Suppressor macrophage treated with lipopolysaccharide for 4 hours (primary cell): ENCODE data around the gene SNX1.
"Not testable (repeated sequence)": the region's sequence is repeated elsewhere in the genome, so short reads cannot be mapped to it uniquely, and the experiment has no call there.

Experiments used
- DNase-seq: peaks from one replicate; pipeline ENCODE4 v3.0.0-alpha.2; 2020

Gene SNX1

DNA sequence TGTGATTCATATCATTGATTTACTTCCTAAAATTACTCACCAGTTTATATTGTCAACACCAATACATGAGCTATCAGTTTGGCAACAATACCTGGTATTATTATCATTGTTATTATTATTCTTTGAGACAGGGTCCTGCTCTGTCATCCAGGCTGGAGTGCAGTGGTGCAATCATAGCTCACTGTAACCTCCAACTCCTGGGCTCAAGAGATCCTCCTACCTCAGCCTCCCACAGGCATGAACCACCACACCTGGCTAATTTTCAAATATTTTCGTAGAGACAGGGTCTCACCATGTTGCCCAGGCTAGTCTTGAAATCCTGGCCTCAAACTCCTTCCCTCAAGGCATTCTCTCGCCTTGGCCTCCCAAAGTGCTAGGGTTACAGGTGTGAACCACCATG, 22.3 kb upstream of the SNX1 start:
- not testable (repeated sequence) for DNase-seq

DNA sequence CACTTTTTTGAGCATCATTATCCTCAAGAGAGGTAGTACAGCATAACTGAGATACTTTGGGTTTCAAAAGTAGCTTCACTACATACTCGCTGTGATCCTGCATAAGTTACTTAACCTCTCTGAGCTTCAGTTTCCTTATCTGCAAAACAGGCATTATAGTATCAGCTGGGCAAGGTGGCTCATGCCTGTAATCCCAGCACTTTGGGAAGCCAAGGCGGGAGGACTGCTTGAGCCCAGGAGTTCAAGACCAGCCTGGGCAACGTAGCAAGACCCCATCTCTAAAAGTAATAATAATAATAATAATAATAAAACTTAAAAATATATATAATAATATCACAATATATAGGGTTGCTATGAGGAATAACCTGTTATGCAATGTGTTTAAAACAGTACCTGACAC, 13.0 kb upstream of the SNX1 start:
- no peak for DNase-seq

DNA sequence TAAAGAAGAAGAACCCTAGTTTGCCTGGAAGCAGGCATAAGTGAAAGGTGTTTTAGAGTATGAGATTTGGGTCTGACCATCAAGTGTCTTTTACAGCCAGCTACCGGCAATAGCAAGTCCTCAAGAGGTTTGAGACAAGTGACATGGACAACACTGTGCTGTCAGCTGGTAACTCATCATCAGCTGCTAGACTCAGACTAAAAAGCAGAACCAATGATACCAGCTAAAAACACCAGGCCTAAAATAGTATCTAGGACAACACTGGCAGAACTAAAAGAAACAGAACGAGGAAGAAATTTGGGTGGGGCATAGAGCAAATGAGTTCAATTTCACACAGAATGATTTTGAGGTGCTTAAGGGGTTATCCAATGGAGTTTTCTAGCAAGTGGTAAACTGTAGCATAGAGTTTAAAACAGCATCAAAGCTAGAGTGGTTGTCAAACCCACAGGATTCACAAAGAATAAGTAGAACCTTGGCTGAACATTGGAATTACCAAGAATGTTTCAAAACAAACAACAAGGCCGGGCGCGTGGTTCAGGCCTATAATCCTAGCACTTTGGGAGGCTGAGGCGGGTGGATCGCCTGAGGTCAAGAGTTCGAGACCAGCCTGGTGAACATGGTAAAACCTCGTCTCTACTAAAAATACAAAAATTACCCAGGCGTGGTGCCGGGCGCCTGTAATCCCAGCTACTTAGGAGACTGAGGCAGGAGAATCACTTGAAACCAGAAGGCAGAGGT, 6.1 kb upstream of the SNX1 start:
- DNase-seq = peak; percentile 88

DNA sequence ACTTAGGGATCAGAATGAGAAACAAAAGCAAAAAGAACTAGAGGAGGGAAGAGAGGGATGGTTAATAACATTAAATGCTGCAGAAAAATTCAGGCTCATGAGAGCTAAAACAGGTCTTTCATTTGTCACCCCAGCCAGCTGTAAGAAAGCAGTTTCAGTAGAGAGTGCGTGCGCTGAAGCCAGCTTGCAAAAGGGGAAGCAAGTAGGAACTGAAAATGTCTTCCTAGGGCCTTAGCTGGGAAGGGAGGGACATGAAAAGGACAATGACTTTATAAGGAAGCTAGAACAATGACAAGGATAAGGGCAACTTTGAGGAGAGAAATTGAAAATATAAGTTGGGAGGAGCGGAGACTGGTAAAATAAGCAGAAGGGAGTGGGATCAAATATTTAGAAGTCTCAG, 5.3 kb upstream of the SNX1 start:
- DNase-seq = peak; percentile 89

DNA sequence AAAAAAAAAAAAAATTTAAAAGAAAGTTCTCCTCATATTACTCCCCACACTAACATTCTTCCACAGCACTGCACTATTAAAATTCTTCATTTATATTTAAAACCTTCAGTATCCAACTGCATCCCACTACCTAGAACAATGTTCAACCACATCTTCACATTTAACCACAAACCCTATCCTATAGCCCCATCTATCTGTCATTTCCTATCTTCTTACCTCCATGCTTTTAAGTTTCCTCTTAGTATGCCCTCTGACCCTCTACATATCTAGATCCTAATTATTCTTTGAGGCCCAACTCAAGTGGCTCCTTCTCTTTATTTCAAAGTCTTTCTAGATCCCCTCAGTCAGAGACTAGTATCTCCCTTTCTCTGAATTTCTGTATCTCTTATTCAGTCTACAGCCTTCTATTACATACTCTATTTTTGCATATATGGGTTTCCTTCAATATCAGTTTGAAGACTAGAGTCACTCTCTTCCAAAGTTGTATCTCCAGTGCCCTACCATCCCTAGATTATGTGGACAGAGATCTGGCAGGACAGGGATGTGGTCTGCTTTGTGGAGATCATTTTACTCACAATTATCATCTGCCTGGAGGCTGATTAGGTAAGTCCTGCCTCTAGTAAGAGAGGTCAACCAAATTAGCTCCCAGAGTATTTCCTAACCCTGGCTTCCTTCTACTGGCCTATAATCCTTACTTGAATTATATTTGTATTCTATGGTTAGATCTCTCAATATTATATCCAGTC, 3.5 kb upstream of the SNX1 start:
- DNase-seq = no peak

DNA sequence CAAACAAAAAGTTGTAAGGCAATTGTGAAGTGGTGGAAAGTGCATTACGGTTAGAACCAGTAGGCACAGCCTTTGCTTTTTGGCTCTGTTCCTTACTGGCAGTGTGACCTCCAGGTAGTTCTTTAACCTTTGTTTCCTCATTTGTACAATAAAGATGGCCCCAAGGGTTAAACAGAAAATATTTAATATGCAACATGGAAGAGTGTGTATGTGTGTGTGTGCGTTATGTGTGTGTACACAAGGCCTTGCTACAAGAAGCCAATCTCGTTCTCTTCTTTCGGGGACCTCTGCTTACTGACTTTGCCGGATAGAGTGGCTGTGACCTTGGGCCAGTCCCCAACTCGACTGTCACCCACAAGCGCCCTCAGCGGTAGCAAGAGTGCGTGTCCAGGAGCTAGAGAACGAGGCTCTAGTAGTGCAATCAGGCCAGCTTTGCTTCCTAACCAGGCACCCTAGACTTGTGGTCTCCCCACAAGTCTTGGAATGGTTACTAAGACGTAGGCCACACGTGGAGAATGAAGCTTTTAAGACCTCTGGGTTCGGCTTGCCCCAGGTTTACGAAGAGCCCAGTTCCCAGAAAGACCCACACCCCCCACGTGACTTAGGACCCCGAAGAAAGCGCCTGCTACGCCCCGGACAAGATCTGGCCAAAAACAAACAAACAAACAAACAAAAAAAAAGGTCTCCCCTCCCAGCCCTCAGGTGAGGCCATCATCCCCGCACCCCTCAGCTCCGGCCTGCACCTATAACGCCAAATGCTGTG, 2.7 kb upstream of the SNX1 start:
- peak; percentile 52 for DNase-seq

DNA sequence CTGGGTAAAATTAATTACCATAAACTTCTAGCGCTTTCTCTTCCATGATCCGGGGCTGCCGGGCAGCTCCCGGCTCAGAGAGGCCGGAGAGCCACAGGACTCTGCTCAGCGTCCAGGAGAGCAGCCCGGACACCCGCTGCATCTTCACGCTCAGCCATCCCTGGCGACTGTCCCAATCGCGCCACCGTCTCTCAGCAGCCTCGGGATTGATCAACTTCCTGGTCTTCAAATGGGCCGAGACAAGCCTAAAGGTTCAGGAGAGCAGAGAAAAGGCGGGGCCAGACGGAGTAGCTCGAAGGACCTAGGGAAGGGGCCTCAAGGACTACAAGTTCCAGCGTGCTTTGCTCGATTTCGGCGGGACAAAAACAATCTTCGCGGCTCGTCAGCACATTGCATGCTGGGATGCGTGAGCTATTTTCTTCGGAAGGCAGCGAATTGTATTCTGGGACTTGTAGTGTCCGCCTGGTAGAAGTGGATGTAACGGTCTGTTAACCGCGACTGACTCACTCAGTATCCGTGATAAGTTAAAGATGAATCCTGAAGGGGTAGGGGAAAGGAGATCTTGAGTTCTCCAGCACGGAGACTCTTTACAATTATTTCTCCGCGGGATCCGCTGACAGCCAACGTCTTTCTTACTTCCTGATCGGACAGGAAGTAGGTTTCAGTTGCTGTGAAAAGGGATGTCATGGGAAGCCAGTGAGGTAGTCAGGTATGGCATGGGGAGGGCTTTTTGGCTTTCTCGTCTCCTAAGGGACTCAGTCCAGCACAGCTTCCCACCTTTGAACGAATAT, 2.0 kb upstream of the SNX1 start, which contains the start of gene CIAO2A:
Gene CIAO2A (minus strand): TSS at position 212 of the 791 bp plus-strand sequence. CDS start 70 bp downstream, at position 142.
- DNase-seq = peak; percentile 99

DNA sequence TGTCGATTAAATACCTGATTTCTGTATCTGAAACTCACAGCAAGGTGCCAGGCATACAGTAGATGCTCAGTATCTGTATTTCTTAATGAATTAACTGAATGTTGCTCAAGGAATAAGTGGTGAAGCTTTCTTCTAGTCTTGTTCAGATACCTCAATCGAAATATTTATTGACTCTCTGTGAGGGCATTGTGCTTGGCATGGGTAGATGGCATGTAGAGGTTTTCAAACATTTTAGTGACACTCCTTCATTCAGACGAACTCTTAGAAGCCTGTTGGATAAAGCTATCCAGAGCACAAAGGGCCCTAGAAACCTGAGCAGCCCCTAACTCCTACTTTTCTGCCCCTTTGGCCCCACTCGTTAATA, 369 bp upstream of the SNX1 start:
- DNase-seq = no peak

DNA sequence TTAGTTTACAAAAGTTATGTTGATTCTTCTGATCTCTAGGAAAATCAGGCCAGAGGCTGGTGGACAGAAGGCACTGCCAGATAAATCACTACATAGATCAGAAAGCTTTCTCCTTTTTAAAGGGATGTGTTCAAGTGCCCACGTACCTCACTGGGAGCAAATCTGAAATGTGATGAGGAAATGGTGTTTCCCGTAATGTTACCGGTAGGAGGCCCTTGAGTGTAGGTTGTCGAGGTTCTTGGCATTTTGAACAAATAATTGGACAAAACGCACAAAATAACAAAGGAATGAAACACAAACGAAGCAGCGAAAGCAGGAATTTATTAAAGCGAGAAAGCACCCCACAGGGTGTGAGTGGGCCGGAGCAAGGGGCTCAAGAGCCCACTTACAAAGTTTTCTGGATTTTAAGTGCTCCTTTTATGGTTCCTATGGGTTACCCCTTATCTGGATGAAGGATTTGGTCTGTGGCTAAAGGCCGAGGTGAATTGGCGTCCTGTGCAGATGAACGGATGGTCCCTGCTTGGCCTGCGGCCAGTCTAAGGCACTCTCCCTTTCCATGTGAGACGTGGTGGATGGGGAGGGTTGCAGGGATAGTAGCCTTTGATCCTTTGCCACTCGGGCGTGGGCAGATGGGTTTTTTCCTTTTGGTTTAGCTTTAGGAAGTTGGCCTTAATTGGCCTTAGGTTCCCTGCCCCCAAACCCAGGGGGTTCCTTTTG, 1.0 kb downstream of the SNX1 start:
- DNase-seq = no peak

DNA sequence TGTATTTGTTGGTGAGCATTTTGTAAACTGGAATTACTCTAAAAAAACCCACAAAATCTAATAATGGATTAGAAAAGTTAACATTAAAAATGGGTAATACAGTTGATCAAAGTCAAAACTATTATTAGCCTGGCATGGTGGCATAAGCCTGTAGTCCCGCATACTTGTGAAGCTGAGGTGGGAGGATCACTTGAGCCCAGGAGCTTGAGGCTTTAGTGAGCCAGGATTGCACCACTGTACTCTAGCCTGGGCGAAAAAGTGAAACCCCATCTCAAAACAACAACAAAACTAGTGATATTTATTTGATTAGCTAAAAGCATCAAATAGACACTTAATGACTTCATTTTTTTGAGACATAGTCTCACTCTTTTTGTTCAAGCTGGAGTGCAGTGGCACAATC, 3.6 kb downstream of the SNX1 start:
- no peak for DNase-seq

DNA sequence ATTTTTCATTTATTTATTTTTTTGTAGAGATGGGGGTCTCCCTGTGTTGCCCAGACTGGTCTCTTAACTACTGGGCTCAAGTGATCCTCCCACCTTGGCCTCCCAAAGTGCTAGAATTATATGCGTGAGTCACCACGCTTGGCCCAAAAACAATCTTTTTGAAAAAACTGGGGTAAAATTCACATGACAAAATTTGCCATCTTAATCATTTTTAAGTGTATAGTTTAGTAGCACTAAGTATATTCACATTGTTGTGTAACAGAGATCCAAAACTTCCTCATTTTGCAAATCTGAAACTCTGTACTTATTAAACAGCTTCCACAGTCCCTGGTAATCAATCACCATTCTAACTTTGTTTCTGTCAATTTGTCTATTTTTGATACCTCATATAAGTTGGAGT, 5.2 kb downstream of the SNX1 start:
- peak; percentile 75 for DNase-seq

DNA sequence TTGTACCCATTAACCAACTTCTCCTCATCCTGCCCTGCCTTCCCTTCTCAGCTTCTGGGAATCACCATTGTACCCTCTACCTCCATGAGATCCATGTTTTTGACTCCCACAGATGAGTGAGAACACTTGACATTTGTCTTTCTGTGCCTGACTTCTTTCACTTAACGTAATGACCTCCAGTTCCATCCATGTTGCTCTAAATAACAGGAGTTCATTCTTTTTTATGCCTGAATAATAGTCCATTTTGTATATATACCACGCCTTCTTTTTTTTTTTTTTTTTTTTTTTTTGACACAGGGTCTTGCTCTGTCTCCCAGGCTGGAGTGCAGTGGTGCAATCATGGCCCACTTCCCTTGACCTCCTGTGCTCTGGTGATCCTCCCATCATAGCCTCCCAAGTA, 6.7 kb downstream of the SNX1 start:
- no peak for DNase-seq

DNA sequence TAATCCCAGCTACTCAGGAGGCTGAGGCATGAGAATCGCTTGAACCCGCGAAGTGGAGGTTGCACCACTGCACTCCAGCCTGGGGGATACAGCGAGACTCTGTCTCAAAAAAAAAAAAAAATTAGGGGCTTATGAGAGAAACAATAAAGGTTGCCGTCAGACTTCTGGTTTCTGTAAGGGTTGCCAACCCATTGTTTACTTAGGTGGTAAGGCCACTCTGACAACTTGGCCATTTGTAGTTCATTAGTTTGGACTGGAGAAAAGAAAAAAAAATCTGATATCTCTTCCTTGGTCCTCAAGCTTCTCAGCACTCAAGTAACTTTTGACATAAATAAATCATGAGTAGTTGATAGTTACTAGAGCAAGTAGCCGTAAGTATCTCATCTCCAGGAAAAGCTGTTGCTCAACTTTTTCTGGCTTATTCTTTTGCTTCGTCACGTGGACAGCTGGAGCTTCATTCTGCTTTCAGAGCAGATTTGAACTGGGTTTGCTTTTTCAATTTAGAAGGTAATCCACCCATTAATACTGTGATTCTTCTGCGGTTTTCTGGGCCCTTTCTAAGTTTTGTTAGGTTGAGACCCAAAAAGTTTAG, 9.4 kb downstream of the SNX1 start:
- peak; percentile 88 for DNase-seq

DNA sequence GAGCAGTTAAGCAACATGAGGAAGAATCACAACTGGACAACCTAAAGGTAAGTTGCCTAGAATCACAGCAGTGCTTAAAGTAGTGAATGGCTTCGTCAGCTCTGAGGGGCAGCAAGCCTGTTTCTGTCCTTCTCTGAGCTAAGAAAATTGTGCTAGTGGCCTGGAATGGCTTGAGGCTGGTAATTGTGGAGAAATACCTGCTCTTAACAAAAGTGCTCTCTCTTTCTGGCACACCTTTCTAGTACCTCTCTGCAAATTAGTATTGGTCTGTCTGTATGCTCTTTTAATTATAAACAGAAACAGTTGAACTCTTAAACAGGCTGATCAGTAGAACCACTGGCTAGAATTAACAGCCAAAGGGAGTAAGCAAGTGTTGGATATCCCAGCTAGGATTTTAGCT, 11.6 kb downstream of the SNX1 start:
- DNase-seq = no peak

DNA sequence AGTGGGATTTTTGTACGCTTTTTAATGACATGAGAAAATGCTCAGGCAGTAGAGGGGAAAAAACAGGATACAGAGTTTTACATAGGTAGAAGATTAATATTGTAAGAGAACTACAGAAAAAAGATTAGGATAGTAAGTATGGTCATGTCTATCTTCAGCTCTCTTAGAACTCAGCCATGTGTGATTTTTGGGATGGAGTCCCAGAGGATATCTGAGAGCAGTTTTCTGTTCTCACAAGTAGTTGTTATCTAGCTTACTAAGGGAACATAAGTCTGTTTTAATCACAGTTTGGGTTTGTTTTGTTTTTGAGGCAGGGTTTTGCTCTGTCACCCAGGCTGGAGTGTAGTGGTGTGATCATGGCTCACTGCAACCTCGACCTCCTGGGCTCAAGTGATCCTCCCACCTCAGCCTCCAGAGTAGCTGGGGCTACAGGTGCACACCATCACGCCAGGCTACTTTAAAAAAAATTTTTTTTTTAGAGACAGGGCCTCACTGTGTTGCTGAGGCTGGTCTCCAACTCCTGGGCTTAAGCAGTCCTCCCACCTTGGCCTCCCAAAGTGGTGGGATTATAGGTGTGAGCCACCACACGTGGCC, 14.4 kb downstream of the SNX1 start:
- DNase-seq = not testable (repeated sequence)

DNA sequence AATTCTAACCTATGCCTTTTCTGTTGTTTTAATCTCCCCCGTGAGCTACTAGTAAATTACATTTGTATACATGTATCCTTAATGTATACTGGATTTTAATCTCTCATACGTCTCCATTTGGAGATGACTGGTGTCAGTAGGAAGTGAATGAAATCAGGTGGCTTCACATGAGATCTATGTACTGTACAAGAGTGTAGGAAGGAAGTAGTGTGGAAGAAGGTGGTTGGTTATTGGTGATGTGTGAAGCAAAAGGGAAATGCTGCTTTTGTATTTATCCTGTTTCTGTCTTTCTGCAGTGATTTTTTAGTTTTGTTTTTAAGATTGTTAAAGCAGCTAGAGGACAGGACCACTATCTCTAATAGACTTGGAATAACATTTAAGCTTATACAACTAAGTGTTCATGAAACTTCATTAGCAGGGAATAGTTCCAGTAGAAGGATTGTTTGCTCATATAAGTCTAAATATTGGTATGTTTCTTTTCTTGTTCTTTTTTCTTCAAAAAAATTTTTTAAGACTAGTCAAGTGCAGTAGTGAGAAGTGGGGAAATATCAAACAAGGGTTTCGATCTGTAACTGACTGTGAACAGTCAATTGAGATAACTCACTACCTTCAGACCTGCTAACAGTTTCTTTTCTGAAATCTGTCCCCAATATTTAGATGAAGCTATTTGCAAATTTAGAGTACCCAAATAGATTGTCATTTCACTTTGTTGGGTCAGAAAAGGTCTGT, 15.3 kb downstream of the SNX1 start:
- DNase-seq = no peak

DNA sequence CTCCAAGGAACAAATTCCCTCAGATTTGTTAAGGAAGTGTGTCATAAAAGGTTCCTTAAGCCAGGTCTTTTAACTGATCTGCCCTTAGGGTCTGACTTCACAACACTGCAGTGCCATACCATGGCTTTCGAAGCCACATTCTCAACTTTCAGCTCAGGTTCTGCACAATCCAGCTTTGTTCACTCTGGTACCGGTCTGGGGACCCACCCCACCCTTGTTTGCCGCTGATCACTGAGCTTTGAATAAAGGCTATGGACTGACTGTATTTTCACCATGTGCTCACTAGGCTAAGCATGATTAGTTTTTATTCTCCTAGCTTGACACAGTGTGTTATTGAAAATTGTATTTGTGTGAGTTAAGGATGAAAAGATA, 15.9 kb downstream of the SNX1 start:
- DNase-seq = no peak

DNA sequence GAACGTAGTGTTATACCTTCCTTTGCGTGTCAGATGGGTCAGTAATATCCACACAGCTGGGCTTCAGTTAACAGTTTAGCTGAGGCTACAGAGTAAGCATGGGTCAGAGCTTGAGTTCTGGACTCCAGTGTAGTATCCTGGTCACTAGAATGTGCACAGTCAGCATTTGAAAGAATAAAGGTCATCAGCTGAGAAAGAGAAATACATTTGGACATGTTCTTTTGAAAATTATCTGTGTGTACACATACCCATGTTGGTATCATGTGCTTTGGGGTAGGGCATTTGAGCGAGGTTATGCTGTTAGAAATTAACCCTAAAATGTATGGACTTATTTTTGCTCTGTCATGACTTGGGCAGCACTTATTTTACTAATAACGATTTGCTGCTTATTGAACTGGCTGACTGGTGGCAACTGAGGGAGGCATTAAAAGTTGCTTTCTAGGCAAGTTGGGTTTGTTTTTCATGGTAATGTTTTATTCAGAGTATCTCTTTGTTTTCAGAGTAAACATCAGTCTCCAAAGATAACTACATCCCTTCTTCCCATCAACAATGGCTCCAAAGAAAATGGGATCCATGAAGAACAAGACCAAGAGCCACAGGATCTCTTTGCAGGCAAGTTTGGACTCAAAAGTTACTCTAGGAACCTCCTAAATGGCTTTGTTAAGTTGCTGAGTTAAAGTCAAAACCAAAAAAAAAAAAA, 16.4 kb downstream of the SNX1 start:
- no peak for DNase-seq

DNA sequence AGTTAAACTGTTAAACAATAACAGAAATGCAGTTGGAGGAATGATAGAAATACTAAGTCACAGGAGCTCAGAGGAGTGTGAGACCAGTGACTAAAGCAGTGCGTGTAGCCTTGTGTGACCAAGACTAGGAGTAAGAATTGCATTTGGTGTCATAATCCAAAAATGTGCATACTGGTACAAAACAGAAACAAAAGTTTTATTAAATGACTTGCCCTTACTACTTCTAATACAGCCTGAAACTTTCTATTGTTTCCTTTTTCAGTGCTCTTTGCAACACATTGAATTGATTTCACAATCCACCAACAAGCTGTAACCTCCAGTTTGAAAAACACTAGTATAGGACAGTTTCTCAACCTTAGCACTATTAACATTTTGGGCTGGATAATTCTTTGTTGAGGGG, 17.1 kb downstream of the SNX1 start:
- peak; percentile 86 for DNase-seq
